ENCODE data around the gene ZNF639.
"Not testable (repeated sequence)": the region's sequence is repeated elsewhere in the genome, so short reads cannot be mapped to it uniquely, and the experiment has no call there.

DNA sequence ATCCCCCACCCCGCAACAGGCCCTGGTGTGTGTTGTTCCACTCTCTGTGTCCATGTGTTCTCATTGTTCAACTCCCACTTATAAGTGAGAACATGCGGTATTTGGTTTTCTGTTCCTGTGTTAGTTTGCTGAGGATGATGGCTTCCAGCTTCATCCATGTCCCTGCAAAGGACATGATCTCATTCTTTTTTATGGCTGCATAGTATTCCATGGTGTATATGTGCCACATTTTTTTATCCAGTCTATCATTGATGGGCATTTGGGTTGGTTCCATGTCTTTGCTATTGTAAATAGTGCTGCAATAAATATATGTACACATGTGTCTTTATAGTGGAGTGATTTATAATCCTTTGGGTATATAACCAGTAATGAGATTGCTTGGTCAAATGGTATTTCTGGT lies 48.4 kb upstream of the ZNF639 start:
- TF ChIP-seq, protein P1, sequence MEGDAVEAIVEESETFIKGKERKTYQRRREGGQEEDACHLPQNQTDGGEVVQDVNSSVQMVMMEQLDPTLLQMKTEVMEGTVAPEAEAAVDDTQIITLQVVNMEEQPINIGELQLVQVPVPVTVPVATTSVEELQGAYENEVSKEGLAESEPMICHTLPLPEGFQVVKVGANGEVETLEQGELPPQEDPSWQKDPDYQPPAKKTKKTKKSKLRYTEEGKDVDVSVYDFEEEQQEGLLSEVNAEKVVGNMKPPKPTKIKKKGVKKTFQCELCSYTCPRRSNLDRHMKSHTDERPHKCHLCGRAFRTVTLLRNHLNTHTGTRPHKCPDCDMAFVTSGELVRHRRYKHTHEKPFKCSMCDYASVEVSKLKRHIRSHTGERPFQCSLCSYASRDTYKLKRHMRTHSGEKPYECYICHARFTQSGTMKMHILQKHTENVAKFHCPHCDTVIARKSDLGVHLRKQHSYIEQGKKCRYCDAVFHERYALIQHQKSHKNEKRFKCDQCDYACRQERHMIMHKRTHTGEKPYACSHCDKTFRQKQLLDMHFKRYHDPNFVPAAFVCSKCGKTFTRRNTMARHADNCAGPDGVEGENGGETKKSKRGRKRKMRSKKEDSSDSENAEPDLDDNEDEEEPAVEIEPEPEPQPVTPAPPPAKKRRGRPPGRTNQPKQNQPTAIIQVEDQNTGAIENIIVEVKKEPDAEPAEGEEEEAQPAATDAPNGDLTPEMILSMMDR (conservative IDR thresholded peaks at IDR 0.05): not testable (repeated sequence)
- TF ChIP-seq EZH2 (IDR thresholded peaks at IDR 0.05; ENCODE audit: low read depth): not testable (repeated sequence)
